Smooth muscle cell (in vitro differentiated cells): ENCODE measurements around the gene MINDY1. TPM values are rescaled to one million over a fixed set of nuclear protein-coding genes. Genes with fewer than 3 reads are reported as not detected.

Experiments
- DNase-seq: peaks from one replicate; lab custom pipeline; 2025; ENCODE audit not compliant: unreplicated experiment; lab: John Stamatoyannopoulos, UW
- H2AFZ ChIP-seq: fragments of 200-600 bp; sonication (generic); 2 replicates; pipeline ENCODE4 v1.6.0; 2016; ENCODE audit warnings: antibody characterized with exemption, low read depth, mild to moderate bottlenecking
- H3F3A ChIP-seq: fragments of 200-600 bp; sonication (generic); 2 replicates; pipeline ENCODE4 v1.6.0; 2017; ENCODE audit warnings: antibody characterized with exemption, low read depth
- H3K27ac ChIP-seq: fragments of 200-600 bp; sonication (generic); 2 replicates; pipeline ENCODE4 v1.5.1; 2016; ENCODE audit warnings: low read depth, mild to moderate bottlenecking
- H3K27me3 ChIP-seq: fragments of 200-600 bp; sonication (generic); 2 replicates; pipeline ENCODE4 v1.6.1; 2016; ENCODE audit warnings: low read depth, mild to moderate bottlenecking
- H3K36me3 ChIP-seq: fragments of 200-600 bp; sonication (generic); 2 replicates; pipeline ENCODE4 v1.5.1; 2016; ENCODE audit warnings: low read depth
- H3K4me1 ChIP-seq: fragments of 200-600 bp; sonication (generic); 2 replicates; pipeline ENCODE4 v1.5.1; 2016; ENCODE audit warnings: low read depth
- H3K4me2 ChIP-seq: fragments of 200-600 bp; sonication (generic); 2 replicates; pipeline ENCODE4 v1.6.0; 2016; ENCODE audit warnings: mild to moderate bottlenecking
- H3K4me3 ChIP-seq: fragments of 200-600 bp; sonication (generic); 2 replicates; pipeline ENCODE4 v1.5.1; 2016; ENCODE audit warnings: mild to moderate bottlenecking
- H3K79me2 ChIP-seq: fragments of 200-600 bp; sonication (generic); 2 replicates; pipeline ENCODE4 v1.6.0; 2016; ENCODE audit warnings: low read depth, mild to moderate bottlenecking
- H3K9ac ChIP-seq: fragments of 200-600 bp; sonication (generic); 2 replicates; pipeline ENCODE4 v1.6.0; 2016; ENCODE audit warnings: low read depth
- H3K9me3 ChIP-seq: fragments of 200-600 bp; sonication (generic); replicated peaks from 2 replicates; pipeline ENCODE4 v1.5.1; 2016; ENCODE audit warnings: low read depth
- H4K20me1 ChIP-seq: fragments of 200-600 bp; sonication (generic); 2 replicates; pipeline ENCODE4 v1.6.0; 2016; ENCODE audit warnings: low read depth
- WGBS: methylation state at CpG from one replicate; pipeline ENCODE4 v1.1.7; 2016; ENCODE audit warnings: low lambda C conversion rate; 5-methylcytosine and 5-hydroxymethylcytosine counted together
- polyA plus RNA-seq: library from polyadenylated mRNA; unstranded; fragments of >200 nt; fragmentation: Nextera tagmentation; extraction: Ambion mirVana; gene quantifications from 2 replicates; pipeline ENCODE4 v1.2.1, GENCODE V29; 2016
- total RNA-seq: library from RNA; depleted of rRNA; stranded (reverse); fragments of >200 nt; gene quantifications from 2 replicates; pipeline ENCODE4 v1.2.3, GENCODE V29; 2014
- TF ChIP-seq, protein P1 (sequence below): fragments of 200-600 bp; sonication (generic); IDR thresholded peaks from 2 replicates; pipeline ENCODE4 v1.5.1; 2017; ENCODE audit warnings: borderline replicate concordance, mild to moderate bottlenecking, antibody characterized with exemption; ENCODE audit not compliant: insufficient read depth, poor library complexity, severe bottlenecking

The MINDY1 gene
- total and polyA plus RNA-seq, 2 experiments from 2014 or later = 2.4 to 3.2 TPM

GRCh38 chr1:151049458-151049857, 42.8 kb upstream of the MINDY1 start:
- no peak overlapping the region for H2AFZ ChIP-seq
- H3K4me3 ChIP-seq = no peak overlapping the region
- no peak for DNase-seq
- TF ChIP-seq, protein P1, sequence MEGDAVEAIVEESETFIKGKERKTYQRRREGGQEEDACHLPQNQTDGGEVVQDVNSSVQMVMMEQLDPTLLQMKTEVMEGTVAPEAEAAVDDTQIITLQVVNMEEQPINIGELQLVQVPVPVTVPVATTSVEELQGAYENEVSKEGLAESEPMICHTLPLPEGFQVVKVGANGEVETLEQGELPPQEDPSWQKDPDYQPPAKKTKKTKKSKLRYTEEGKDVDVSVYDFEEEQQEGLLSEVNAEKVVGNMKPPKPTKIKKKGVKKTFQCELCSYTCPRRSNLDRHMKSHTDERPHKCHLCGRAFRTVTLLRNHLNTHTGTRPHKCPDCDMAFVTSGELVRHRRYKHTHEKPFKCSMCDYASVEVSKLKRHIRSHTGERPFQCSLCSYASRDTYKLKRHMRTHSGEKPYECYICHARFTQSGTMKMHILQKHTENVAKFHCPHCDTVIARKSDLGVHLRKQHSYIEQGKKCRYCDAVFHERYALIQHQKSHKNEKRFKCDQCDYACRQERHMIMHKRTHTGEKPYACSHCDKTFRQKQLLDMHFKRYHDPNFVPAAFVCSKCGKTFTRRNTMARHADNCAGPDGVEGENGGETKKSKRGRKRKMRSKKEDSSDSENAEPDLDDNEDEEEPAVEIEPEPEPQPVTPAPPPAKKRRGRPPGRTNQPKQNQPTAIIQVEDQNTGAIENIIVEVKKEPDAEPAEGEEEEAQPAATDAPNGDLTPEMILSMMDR = no peak
- peak overlapping the region; percentile 23 for H3K4me2 ChIP-seq
- H3K27me3 ChIP-seq = no peaks in the 10 kb centered on the region
- H3K9ac ChIP-seq = no peak overlapping the region
- H3K79me2 ChIP-seq = peaks cover 3% of the 10 kb centered on the region
- peaks cover 41% of the 10 kb centered on the region for H3F3A ChIP-seq
- WGBS = 96% methylated on average over 5 of the region's 5 CpGs
- H3K27ac ChIP-seq = no peak overlapping the region
- no peaks in the 10 kb centered on the region for H3K4me1 ChIP-seq
- peaks cover 16% of the 10 kb centered on the region for H4K20me1 ChIP-seq
- H3K36me3 ChIP-seq = peaks cover 9% of the 10 kb centered on the region
- no peaks in the 10 kb centered on the region for H3K9me3 ChIP-seq

- Histone ChIP-seq H3K4me3 (peak overlapping the region; percentile 69), H3K27me3 (no peaks in the 10 kb centered on the region), H2AFZ (no peak overlapping the region), H4K20me1 (peaks cover 8% of the 10 kb centered on the region), H3K9me3 (no peaks in the 10 kb centered on the region), H3K79me2 (no peaks in the 10 kb centered on the region), H3K4me1 (no peaks in the 10 kb centered on the region), H3F3A (peaks cover 34% of the 10 kb centered on the region), H3K27ac (peak overlapping the region; percentile 45), H3K9ac (no peak overlapping the region), H3K36me3 (peaks cover 4% of the 10 kb centered on the region), H3K4me2 (peak overlapping the region; percentile 89)
- TF ChIP-seq, protein P1 = no peak
- 28% methylated on average over 3 of the region's 3 CpGs for WGBS
- DNase-seq = no peak
Measured at GRCh38 chr1:151048645-151049032, 41.9 kb upstream of the MINDY1 start.

GRCh38 chr1:151047925-151048644, 41.4 kb upstream of the MINDY1 start:
- WGBS = 4% methylated on average over 47 of the region's 48 CpGs
- Histone ChIP-seq H3K9ac (peak overlapping the region; percentile 62), H3K27me3 (no peaks in the 10 kb centered on the region), H3K4me1 (no peaks in the 10 kb centered on the region), H2AFZ (peak overlapping the region; percentile 23), H4K20me1 (peaks cover 3% of the 10 kb centered on the region), H3K4me2 (peak overlapping the region; percentile 89), H3F3A (peaks cover 28% of the 10 kb centered on the region), H3K79me2 (no peaks in the 10 kb centered on the region), H3K9me3 (no peaks in the 10 kb centered on the region), H3K4me3 (peak overlapping the region; percentile 69), H3K27ac (peak overlapping the region; percentile 45), H3K36me3 (no peaks in the 10 kb centered on the region)
- TF ChIP-seq, protein P1 = peak; percentile 31
- peak; percentile 52 for DNase-seq

GRCh38 chr1:151047591-151047924, 40.9 kb upstream of the MINDY1 start, which contains the start of gene C1orf56:
C1orf56 (plus strand) TSS chr1:151047751; CDS start chr1:151047848, 97 bp downstream.
- Histone ChIP-seq H3K27ac (peak within 1 kb of the TSS; percentile 45), H3K4me1 (no peaks in the 10 kb centered on the region), H3K27me3 (no peaks in the 10 kb centered on the region), H3K9me3 (no peaks in the 10 kb centered on the region), H4K20me1 (no peaks in the 10 kb centered on the region), H3K36me3 (no peaks in the 10 kb centered on the region), H3K4me3 (peak within 1 kb of the TSS; percentile 69), H3K4me2 (peak within 1 kb of the TSS; percentile 89), H2AFZ (peak within 1 kb of the TSS; percentile 23), H3F3A (peaks cover 23% of the 10 kb centered on the region), H3K9ac (peak within 1 kb of the TSS; percentile 62), H3K79me2 (no peaks in the 10 kb centered on the region)
- DNase-seq = peak; percentile 50
- under 1% methylated on average over 28 of the region's 29 CpGs for WGBS
- TF ChIP-seq, protein P1 = no peak
